Nephron progenitor cell (in vitro differentiated cells): ENCODE data around the gene CFAP65.
A peak's percentile ranks its signal among the peaks of the same experiment; 100 is the strongest.

ENCODE experiments used
- DNase-seq: peaks from one replicate; pipeline ENCODE4 v3.0.0; 2021
- H3K27ac Mint-ChIP-seq: 2 replicates; pipeline ENCODE4 v1.8.0; 2021; ENCODE audit warnings: mild to moderate bottlenecking, moderate library complexity, mixed read lengths
- H3K27me3 Mint-ChIP-seq: 2 replicates; pipeline ENCODE4 v1.8.0; 2021; ENCODE audit warnings: mild to moderate bottlenecking, low read depth, mixed read lengths; ENCODE audit not compliant: poor library complexity
- H3K36me3 Mint-ChIP-seq: 2 replicates; pipeline ENCODE4 v1.8.0; 2021; ENCODE audit warnings: low read depth, mixed read lengths
- H3K4me1 Mint-ChIP-seq: 2 replicates; pipeline ENCODE4 v1.8.0; 2021; ENCODE audit warnings: mixed read lengths
- H3K4me3 Mint-ChIP-seq: 2 replicates; pipeline ENCODE4 v1.8.0; 2021; ENCODE audit warnings: mild to moderate bottlenecking, moderate library complexity, mixed read lengths
- H3K9me3 Mint-ChIP-seq: 2 replicates; pipeline ENCODE4 v1.8.0; 2021; ENCODE audit warnings: mild to moderate bottlenecking, moderate library complexity, mixed read lengths
- TF ChIP-seq, protein P1 (sequence below): fragments of 200-600 bp; sonication (generic); IDR thresholded peaks from 2 replicates; pipeline ENCODE4 v1.5.0; 2021; ENCODE audit warnings: antibody characterized with exemption

CFAP65 gene

DNA sequence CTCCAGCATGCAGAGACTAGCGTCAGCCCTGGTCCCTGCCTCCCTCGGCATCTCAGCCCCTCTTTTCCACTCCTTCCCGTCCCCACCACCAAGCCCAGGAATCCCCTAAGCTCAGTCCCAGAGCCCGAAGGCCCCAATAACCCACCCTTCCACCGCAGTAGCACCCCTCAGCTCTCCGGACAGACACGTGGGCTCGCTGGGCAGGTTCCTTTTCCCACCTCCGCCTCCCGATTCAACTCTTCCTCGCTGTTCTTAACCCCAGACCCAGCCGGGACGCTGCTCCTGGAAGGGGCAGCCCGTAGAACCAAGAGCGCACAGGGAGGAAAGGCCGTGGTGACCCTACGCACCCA, 18.0 kb upstream of the CFAP65 start:
- no peak overlapping the region for H3K27ac Mint-ChIP-seq
- H3K4me3 Mint-ChIP-seq = no peak overlapping the region
- H3K27me3 Mint-ChIP-seq = peaks cover 93% of the 10 kb centered on the region
- DNase-seq = no peak
- no peaks in the 10 kb centered on the region for H3K4me1 Mint-ChIP-seq
- no peaks in the 10 kb centered on the region for H3K36me3 Mint-ChIP-seq
- TF ChIP-seq, protein P1, sequence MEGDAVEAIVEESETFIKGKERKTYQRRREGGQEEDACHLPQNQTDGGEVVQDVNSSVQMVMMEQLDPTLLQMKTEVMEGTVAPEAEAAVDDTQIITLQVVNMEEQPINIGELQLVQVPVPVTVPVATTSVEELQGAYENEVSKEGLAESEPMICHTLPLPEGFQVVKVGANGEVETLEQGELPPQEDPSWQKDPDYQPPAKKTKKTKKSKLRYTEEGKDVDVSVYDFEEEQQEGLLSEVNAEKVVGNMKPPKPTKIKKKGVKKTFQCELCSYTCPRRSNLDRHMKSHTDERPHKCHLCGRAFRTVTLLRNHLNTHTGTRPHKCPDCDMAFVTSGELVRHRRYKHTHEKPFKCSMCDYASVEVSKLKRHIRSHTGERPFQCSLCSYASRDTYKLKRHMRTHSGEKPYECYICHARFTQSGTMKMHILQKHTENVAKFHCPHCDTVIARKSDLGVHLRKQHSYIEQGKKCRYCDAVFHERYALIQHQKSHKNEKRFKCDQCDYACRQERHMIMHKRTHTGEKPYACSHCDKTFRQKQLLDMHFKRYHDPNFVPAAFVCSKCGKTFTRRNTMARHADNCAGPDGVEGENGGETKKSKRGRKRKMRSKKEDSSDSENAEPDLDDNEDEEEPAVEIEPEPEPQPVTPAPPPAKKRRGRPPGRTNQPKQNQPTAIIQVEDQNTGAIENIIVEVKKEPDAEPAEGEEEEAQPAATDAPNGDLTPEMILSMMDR = no peak
- H3K9me3 Mint-ChIP-seq = no peaks in the 10 kb centered on the region

DNA sequence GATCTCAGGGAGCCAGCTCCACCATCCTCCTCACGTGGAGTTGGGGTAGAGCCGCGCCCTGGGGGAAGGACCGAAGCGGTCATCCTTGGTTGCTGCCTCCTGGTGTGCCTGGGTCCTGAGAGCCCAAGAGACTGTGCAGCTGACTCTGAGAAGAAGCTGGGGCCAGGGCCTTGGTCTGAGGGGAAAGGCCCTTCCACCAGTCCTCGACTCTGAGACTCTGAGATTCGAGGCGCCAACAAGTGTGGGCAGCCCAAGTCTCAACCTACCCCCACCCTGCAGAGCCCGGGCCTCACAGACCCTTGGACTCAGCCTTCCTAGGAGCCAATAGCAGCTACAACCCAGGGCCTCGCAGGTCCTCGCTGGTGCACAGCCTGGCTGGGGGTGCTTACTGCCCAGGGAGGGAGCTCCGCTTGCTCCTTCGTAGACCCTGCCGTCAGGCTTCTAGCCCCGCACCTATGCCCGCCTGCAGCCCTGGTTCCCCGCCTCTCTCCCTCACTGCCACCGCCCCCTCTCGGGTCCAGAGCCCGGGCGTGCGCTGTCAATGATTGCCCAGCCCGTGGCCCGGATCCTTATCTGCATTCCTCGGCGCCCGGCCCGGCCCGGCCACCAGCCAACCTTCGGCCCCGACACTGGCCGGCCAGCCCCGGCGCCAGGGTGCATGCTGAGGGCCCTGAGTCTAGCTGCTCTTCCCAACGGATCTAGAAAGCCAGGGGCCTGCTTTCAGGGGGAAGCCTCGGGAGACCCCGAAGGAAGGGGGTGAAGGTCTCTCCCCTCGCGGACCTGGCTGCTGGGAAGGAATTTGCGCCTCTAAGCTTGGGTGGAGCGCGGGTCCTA, 17.4 kb upstream of the CFAP65 start:
- no peak overlapping the region for H3K4me3 Mint-ChIP-seq
- H3K27me3 Mint-ChIP-seq = peaks cover 93% of the 10 kb centered on the region
- TF ChIP-seq, protein P1 = no peak
- H3K27ac Mint-ChIP-seq = no peak overlapping the region
- peak; percentile 48 for DNase-seq
- H3K36me3 Mint-ChIP-seq = no peaks in the 10 kb centered on the region
- no peaks in the 10 kb centered on the region for H3K9me3 Mint-ChIP-seq
- no peaks in the 10 kb centered on the region for H3K4me1 Mint-ChIP-seq

DNA sequence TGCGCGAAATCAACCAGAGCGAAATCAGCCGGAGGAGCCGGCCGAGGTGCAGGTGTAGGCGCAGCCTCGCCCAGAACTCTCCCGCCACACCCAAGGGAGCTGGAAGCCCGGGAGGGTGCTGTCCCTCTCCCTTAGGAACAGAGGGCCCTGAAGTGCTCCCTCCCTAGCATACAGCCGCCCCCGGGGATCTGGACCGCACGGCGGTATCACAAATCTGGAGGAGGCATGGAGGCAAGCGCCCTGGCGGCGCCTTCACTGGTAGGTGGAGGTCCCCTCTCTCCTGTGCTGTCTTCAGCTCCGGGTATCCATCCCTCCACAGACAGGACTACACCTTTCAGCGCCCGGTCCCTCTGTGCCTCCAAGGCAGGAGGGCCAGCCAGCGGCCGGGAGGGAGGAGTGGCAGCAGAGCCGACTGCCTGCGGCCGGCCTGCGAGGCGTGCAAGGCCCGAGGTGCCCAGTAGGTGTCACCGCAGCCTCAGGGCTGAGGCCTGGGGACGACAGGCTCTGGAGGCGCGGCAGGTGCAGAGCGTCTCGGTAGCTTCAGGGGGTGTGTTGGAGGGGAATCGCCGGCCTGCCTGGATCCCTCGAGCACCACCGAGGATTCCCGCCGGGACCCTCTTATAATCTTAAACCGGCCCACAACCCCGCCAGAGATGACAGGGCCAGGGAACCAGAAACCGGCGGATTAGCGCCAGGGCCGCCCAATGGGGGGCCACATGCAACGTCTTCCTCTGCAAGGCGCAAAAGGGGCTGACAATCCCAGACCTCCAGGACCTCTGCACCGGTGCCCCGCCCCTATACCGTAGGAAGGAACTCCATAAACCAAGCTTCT, 16.6 kb upstream of the CFAP65 start:
- H3K27ac Mint-ChIP-seq = no peak overlapping the region
- TF ChIP-seq, protein P1 = peak; percentile 85
- peak; percentile 83 for DNase-seq
- no peaks in the 10 kb centered on the region for H3K9me3 Mint-ChIP-seq
- no peaks in the 10 kb centered on the region for H3K36me3 Mint-ChIP-seq
- peaks cover 93% of the 10 kb centered on the region for H3K27me3 Mint-ChIP-seq
- H3K4me3 Mint-ChIP-seq = no peak overlapping the region
- H3K4me1 Mint-ChIP-seq = no peaks in the 10 kb centered on the region

DNA sequence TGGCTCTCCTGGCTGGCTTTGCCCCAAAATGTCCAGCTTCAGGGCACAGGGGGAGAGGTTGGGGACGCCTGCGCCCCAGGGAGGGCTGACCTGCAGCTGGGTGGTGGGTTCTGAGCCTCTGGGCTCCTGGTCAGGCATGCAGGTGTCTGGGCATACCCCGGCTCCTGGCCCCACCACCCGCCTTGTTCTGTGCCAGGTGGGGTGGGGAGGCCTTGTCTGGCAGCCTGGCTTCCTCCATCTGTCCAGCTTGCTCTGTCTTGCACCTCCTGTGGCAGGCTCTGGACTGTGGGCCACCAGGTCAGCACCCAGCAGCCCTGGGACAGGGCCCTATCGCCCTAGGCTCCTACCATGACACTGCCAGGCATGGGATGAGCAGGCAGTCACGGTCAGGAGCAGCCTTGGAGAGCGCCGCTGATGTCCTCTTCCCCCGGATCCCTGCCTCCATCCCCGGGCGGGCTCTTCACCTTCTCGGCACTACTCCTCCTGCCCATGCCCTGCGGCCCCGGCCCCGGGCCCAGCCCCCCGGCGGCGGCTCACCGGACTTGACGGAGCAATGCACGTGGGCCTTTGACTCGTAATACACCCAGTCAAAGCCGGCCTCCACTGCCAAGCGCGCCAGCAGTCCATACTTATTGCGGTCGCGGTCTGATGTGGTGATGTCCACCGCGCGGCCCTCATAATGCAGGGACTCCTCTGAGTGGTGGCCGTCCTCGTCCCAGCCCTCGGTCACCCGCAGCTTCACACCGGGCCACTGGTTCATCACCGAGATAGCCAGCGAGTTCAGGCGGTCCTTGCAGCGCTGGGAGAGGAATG, 15.8 kb upstream of the CFAP65 start:
- Mint-ChIP-seq H3K4me1 (no peaks in the 10 kb centered on the region), H3K27me3 (peaks cover 93% of the 10 kb centered on the region), H3K9me3 (no peaks in the 10 kb centered on the region), H3K27ac (no peak overlapping the region), H3K36me3 (no peaks in the 10 kb centered on the region), H3K4me3 (no peak overlapping the region)
- TF ChIP-seq, protein P1 = no peak
- peak; percentile 22 for DNase-seq

DNA sequence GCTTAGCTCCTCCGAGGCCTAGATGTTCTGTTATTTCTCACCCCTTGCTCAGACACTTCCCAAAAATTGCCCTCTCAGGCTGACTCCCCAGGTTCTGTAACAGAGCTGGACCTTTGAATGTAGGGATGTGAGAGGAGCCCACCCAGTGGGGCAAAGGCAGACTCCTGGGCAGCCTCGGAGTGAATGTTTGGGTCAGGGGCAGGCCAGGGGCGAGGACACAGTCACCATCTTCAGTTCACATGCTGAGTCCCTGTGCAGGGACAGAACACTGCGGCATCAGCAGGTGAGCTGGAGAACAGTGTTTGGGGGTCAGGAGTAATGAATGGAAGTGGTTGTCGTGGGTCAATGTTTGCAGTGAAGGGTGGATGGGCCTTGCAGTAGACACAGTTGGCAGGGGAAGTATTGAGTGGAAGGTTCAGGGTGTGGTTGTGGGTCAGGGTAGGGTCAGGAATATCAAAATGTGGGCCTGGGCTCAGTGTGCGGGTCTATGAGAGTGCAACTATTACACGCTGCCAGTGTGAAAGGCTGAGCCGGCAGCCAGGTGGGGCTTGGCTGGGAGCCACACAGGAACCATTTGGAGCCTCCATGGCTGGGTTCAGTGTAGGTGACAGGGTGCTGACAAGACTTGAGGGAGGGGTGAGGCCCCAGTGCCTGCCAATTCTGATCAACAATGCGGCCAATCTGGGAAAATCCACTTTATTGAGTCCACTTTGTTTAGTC, 15.0 kb upstream of the CFAP65 start:
- Mint-ChIP-seq H3K36me3 (no peaks in the 10 kb centered on the region), H3K4me1 (no peaks in the 10 kb centered on the region), H3K4me3 (no peak overlapping the region), H3K27me3 (peaks cover 93% of the 10 kb centered on the region), H3K9me3 (no peaks in the 10 kb centered on the region), H3K27ac (no peak overlapping the region)
- TF ChIP-seq, protein P1 = no peak
- DNase-seq = no peak
